CD4-positive, alpha-beta T cell (primary cell): ENCODE measurements around the gene PCYOX1L. TPM values are rescaled to one million over a fixed set of nuclear protein-coding genes. Genes with fewer than 3 reads are reported as not detected.

Experiments
- ATAC-seq: fragments of 200-7000 bp; cut with Tn5 transposase; one replicate; pipeline ENCODE4 v1.10.0; 2022; ENCODE audit warnings: mild to moderate bottlenecking; ENCODE audit not compliant: poor library complexity
- CTCF ChIA-PET: fragments of 350-600 bp; sonication (Branson Sonifier 250); formaldehyde crosslinking; loops from one replicate; lab custom pipeline; 2021; ENCODE audit warnings: antibody characterized with exemption, inconsistent platforms; lab: Charles Lee
- POLR2A ChIA-PET: fragments of 350-600 bp; sonication (Branson Sonifier 250); formaldehyde crosslinking; loops from one replicate; lab custom pipeline; 2021; ENCODE audit warnings: antibody characterized with exemption, inconsistent platforms; lab: Charles Lee
- DNase-seq, 14 experiments: peaks; one replicate each; pipeline ENCODE4 v3.0.0-alpha.2; 2013 to 2020; ENCODE audit warnings: mixed read lengths in 2 of 14
- H3K27ac ChIP-seq, 2 donors: one replicate each; pipeline versions ENCODE4 v1.5.1 to v1.7.0; 2013; ENCODE audit warnings: low read length in 2 of 2, low read depth in 1 of 2, mild to moderate bottlenecking in 1 of 2
- H3K27me3 ChIP-seq, 2 experiments: 1 replicate in 1 of 2; 2 replicates in 1 of 2; pipeline versions ENCODE4 v1.6.1 to v1.7.0; 2013; ENCODE audit warnings: low read length in 2 of 2, control low read depth in 1 of 2, mild to moderate bottlenecking in 1 of 2, moderate library complexity in 1 of 2; ENCODE audit not compliant: insufficient read depth in 2 of 2, control insufficient read depth in 1 of 2
- H3K36me3 ChIP-seq: one replicate; pipeline ENCODE4 v1.6.1; 2013; ENCODE audit warnings: low read length, control low read depth; ENCODE audit not compliant: insufficient read depth
- H3K4me1 ChIP-seq: one replicate; pipeline ENCODE4 v1.6.1; 2013; ENCODE audit warnings: low read length, control low read depth; ENCODE audit not compliant: insufficient read depth
- H3K4me3 ChIP-seq: one replicate; pipeline ENCODE4 v1.5.1; 2013; ENCODE audit warnings: mild to moderate bottlenecking, low read length, moderate library complexity
- H3K9me3 ChIP-seq, 2 experiments: 1 replicate in 1 of 2; 2 replicates in 1 of 2; pipeline versions ENCODE4 v1.6.1 to v1.7.0; 2013; ENCODE audit warnings: low read length in 2 of 2, mild to moderate bottlenecking in 2 of 2, control low read depth in 1 of 2, moderate library complexity in 1 of 2; ENCODE audit not compliant: control insufficient read depth in 1 of 2, insufficient read depth in 1 of 2
- H3K27ac Mint-ChIP-seq: one replicate; pipeline ENCODE4 v1.8.0; 2020; ENCODE audit warnings: mixed read lengths
- H3K27me3 Mint-ChIP-seq: one replicate; pipeline ENCODE4 v1.8.0; 2021; ENCODE audit warnings: mixed read lengths
- H3K36me3 Mint-ChIP-seq: one replicate; pipeline ENCODE4 v1.8.0; 2021; ENCODE audit warnings: low read depth, mixed read lengths
- H3K4me1 Mint-ChIP-seq: one replicate; pipeline ENCODE4 v1.8.0; 2021; ENCODE audit warnings: low read depth, mixed read lengths
- H3K4me3 Mint-ChIP-seq: one replicate; pipeline ENCODE4 v1.8.0; 2020; ENCODE audit warnings: mild to moderate bottlenecking, mixed read lengths
- H3K9me3 Mint-ChIP-seq: one replicate; pipeline ENCODE4 v1.8.0; 2020; ENCODE audit warnings: mixed read lengths
- intact Hi-C, 2 experiments: fragments of 100-400 bp; cut with DNase I in 1 of 2; cut with micrococcal nuclease in 1 of 2; formaldehyde crosslinking; loops; one replicate each; pipeline versions ENCODE4 v1.15.1 to v1.9.0; 2023 to 2025; cut with DNase I, micrococcal nuclease
- total RNA-seq, 174 experiments: library from RNA in 2 of 174; stranded (reverse) in 2 of 174; gene quantifications; one replicate each; pipeline ENCODE4 v1.2.3 and lab custom pipeline; 2021 to 2026
- TF ChIP-seq, protein P1 (sequence below): fragments of 200-600 bp; IDR thresholded peaks from one replicate; pipeline ENCODE4 v1.8.0; 2022; ENCODE audit warnings: antibody characterized with exemption, mild to moderate bottlenecking

PCYOX1L gene
- total RNA-seq, 2 experiments from 2014 or later = 22.9 to 24.8 TPM

- Histone ChIP-seq H3K36me3 (peaks cover 51% of the 10 kb centered on the region), H3K27ac (no peak overlapping the region), H3K9me3 (no peaks in the 10 kb centered on the region), H3K27me3 (no peaks in the 10 kb centered on the region), H3K4me1 (peaks cover 48% of the 10 kb centered on the region), H3K4me3 (no peak overlapping the region)
- DNase-seq = no peak
- intact Hi-C loops = loop anchor here in 1 of 2 experiments (5.0 to 10.0 kb wide), 2 partner anchors 197 to 541 kb away; partner anchors contain the start of gene CSNK1A1
- TF ChIP-seq, protein P1, sequence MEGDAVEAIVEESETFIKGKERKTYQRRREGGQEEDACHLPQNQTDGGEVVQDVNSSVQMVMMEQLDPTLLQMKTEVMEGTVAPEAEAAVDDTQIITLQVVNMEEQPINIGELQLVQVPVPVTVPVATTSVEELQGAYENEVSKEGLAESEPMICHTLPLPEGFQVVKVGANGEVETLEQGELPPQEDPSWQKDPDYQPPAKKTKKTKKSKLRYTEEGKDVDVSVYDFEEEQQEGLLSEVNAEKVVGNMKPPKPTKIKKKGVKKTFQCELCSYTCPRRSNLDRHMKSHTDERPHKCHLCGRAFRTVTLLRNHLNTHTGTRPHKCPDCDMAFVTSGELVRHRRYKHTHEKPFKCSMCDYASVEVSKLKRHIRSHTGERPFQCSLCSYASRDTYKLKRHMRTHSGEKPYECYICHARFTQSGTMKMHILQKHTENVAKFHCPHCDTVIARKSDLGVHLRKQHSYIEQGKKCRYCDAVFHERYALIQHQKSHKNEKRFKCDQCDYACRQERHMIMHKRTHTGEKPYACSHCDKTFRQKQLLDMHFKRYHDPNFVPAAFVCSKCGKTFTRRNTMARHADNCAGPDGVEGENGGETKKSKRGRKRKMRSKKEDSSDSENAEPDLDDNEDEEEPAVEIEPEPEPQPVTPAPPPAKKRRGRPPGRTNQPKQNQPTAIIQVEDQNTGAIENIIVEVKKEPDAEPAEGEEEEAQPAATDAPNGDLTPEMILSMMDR = no peak
- Mint-ChIP-seq H3K27me3 (no peaks in the 10 kb centered on the region), H3K4me3 (no peak overlapping the region), H3K4me1 (peaks cover 78% of the 10 kb centered on the region), H3K36me3 (peaks cover 66% of the 10 kb centered on the region), H3K27ac (peak overlapping the region; percentile 60), H3K9me3 (no peaks in the 10 kb centered on the region)
- ATAC-seq = no peak
- ChIA-PET CTCF (interaction anchor here (1.1 to 3.8 kb wide), 3 partner anchors 10 to 16 kb away, joined by 3 to 32 read pairs (median 21); partner anchors contain the start of gene GRPEL2), POLR2A (interaction anchor here (0.8 to 8.0 kb wide), 2 partner anchors 9 to 12 kb away, joined by 3 to 194 read pairs; partner anchors contain the start of gene GRPEL2)
Measured at GRCh38 chr5:149355688-149356087, 2.2 kb upstream of the PCYOX1L start.

GRCh38 chr5:149356391-149356790, 1.5 kb upstream of the PCYOX1L start:
- peaks cover 44% of the 10 kb centered on the region for H3K36me3 ChIP-seq
- CTCF ChIA-PET = interaction anchor here (1.1 to 3.8 kb wide), 3 partner anchors 11 to 15 kb away, joined by 3 to 32 read pairs (median 21); partner anchors contain the start of gene GRPEL2
- H3K9me3 Mint-ChIP-seq = no peaks in the 10 kb centered on the region
- ATAC-seq (no peak), DNase-seq (no peak)
- peaks cover 62% of the 10 kb centered on the region for H3K36me3 Mint-ChIP-seq
- H3K27me3 Mint-ChIP-seq = no peaks in the 10 kb centered on the region
- peak overlapping the region; percentile 60 for H3K27ac Mint-ChIP-seq
- H3K4me1 ChIP-seq = peaks cover 49% of the 10 kb centered on the region
- TF ChIP-seq, protein P1 = no peak
- H3K27ac ChIP-seq = no peak overlapping the region
- peaks cover 80% of the 10 kb centered on the region for H3K4me1 Mint-ChIP-seq
- H3K9me3 ChIP-seq = no peaks in the 10 kb centered on the region
- H3K4me3 Mint-ChIP-seq = peak overlapping the region; percentile 21
- H3K27me3 ChIP-seq = no peaks in the 10 kb centered on the region
- intact Hi-C loops = loop anchor here in 1 of 2 experiments (5.0 to 10.0 kb wide), 2 partner anchors 196 to 542 kb away; partner anchors contain the start of gene CSNK1A1
- POLR2A ChIA-PET = interaction anchor here (0.8 to 8.0 kb wide), 3 partner anchors 10 to 16 kb away, joined by 3 to 194 read pairs (median 3); partner anchors contain the start of gene GRPEL2
- no peak overlapping the region for H3K4me3 ChIP-seq

GRCh38 chr5:149358294-149358651, 427 bp downstream of the PCYOX1L start:
- POLR2A ChIA-PET = interaction anchor here (0.9 to 8.0 kb wide), 13 partner anchors 9 to 975 kb away, joined by 3 to 194 read pairs (median 7); partner anchors contain the start of genes CSNK1A1, GRPEL2 and SLC26A2
- DNase-seq (peak in 12 of 14 experiments; percentile 11 to 68 (median 28)), ATAC-seq (peak; percentile 35)
- Mint-ChIP-seq H3K4me1 (peaks cover 68% of the 10 kb centered on the region), H3K4me3 (peak overlapping the region; percentile 94), H3K27me3 (no peaks in the 10 kb centered on the region), H3K36me3 (peaks cover 54% of the 10 kb centered on the region), H3K27ac (peak overlapping the region; percentile 91), H3K9me3 (no peaks in the 10 kb centered on the region)
- H3K27ac ChIP-seq = peak overlapping the region; percentile 48 to 82
- no peaks in the 10 kb centered on the region for H3K27me3 ChIP-seq
- intact Hi-C loops = loop anchor here (2.0 to 10.0 kb wide), 3 partner anchors 13 to 543 kb away; partner anchors contain the start of genes GRPEL2 (in 2 of the 2) and CSNK1A1 (in 1 of the 2)
- TF ChIP-seq, protein P1 = no peak
- H3K4me1 ChIP-seq = peaks cover 47% of the 10 kb centered on the region
- peak overlapping the region; percentile 67 for H3K4me3 ChIP-seq
- no peaks in the 10 kb centered on the region for H3K9me3 ChIP-seq
- H3K36me3 ChIP-seq = peaks cover 32% of the 10 kb centered on the region
- CTCF ChIA-PET = interaction anchor here (1.1 to 3.8 kb wide), 4 partner anchors 9 to 192 kb away, joined by 3 to 32 read pairs (median 12); partner anchors contain the start of genes CSNK1A1 and GRPEL2
